NCI-H69 (cell line): ENCODE data around the gene TTI1.

Experiments
- DNase-seq: peaks from one replicate; lab custom pipeline; 2025; lab: John Stamatoyannopoulos, UW

The TTI1 gene

DNA sequence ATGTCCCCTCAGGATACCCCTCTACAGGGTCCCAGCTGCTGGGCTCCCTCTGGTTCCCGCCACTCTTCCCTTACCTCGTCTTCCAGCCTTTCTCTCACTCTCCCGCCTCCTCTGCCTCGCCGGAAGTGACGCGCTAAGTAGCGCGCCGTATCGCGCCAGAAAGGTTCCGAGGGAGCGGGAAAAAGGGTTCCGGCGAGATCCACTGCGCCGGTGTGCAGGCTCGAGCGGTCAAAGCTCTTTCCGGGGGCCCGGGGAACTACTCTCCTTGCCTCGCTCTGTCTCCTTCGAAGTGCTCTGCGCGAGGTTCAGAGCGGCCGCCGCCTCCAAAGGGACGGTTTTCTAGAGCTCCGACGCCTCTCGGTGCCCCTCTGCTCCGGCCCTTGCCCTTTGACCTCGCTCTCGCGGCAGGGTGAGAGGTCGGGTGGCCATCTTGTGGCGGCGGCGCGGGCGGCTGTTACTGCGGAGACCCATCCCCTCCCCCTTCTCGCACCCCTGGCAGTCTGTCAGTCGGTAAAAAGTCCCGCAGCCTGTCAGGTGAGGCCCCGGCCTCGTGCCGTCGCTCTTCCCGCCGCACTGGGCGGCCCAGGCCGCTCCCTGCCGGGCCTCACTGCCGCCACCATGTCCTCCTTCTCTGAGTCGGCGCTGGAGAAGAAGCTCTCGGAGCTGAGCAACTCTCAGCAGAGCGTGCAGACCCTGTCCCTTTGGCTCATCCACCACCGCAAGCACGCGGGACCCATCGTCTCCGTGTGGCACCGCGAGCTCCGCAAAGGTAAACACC, at the start of gene TTI1, which contains the start of gene RPRD1B:
Gene TTI1 (minus strand): TSS at position 127 of the 778 bp plus-strand sequence. CDS start 19,640 bp downstream, outside the sequence.
Gene RPRD1B (plus strand): TSS at position 417 of the 778 bp plus-strand sequence. CDS start 202 bp downstream, at position 619.
- peak; percentile 93 for DNase-seq

DNA sequence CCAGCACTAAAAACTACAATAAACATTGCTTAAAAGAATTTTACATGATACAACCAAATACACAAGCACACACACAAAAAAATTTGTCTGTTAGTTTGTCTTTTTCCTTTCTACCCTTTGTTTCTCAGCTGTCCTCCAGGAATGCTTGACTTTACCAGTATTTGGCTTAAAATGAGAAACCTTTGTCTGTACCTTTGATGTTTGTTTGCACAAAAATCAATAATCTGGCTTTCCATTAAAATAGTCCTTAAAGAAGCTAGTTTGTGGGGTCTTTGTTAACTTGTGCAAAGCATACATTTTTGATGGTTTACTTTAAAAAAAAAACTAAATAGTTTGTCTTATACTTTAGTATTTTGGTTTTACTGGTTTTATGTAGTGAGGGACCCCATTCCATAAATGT, 49.6 kb upstream of the TTI1 start:
- DNase-seq: no peak

DNA sequence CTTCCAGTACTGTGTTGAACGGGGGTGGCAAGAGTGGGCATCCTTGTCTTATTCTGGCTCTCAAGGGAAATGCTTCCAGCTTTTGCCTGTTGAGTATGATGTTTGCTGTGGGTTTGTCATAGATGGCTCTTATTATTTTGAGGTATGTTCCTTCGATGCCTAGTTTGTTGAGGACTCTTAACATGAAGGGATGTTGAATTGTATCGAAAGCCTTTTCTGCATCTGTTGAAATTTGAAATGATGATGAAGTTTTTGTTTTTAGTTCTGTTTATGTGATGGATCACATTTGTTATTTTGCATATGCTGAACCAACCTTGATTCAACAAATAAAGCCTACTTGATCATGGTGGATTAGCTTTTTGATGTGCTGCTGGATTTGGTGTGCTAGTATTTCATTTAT, 48.3 kb upstream of the TTI1 start:
- no peak for DNase-seq

DNA sequence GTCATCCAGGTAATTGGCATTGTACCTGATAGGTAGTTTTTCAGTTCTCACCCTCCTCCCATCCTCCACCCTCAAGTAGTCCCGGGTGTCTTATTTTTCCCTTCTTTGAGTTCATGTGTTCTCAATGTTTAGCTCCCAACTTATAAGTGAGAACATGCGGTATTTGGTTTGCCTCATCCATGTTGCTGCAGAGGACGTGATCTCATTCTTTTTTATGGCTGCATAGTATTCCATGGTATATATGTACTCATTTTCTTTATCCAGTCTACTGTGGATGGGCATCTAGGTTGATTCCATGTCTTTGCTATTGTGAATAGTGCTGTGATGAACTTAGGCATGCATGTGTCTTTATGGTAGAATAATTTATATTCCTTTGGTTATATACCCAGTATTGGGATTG, 46.1 kb upstream of the TTI1 start:
- no peak for DNase-seq

DNA sequence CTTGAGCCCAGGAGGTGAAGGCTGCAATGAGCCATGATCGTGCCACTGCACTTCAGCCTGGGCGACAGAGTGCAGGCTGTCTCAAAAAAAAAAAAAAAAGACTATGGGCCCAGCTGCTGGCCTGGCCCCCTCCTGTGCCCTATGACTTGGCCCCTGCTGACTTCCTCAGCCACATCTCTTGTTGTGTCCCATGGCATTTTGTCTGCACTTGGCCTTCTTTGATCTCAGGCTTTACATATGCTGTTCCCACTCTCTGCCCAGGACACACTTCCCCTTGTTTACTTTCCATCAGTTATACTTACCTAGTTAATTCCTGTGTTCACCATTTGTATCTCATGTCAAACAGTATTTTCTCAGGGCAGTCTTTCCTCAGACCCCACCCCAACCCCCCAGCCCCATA, 44.8 kb upstream of the TTI1 start:
- DNase-seq: no peak

DNA sequence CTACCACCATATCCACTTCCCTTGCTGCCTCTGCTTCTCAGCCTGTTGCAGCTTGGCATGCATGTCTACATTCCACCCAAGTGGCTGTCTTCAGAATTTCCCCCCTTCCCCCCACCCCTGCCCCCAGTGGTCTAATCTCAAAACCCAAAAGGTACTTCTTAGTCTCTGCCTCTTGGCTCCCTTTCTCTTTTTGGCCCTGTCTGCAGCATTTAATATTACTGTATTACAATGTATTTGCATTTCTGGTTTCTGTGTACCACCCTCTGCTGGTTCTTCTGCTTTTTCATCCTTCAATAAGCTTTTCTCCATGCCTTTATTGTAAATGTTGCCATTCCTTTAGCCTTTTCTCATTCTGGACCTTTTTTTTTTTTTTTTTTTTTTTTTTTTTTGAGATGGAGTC, 43.3 kb upstream of the TTI1 start:
- no peak for DNase-seq

DNA sequence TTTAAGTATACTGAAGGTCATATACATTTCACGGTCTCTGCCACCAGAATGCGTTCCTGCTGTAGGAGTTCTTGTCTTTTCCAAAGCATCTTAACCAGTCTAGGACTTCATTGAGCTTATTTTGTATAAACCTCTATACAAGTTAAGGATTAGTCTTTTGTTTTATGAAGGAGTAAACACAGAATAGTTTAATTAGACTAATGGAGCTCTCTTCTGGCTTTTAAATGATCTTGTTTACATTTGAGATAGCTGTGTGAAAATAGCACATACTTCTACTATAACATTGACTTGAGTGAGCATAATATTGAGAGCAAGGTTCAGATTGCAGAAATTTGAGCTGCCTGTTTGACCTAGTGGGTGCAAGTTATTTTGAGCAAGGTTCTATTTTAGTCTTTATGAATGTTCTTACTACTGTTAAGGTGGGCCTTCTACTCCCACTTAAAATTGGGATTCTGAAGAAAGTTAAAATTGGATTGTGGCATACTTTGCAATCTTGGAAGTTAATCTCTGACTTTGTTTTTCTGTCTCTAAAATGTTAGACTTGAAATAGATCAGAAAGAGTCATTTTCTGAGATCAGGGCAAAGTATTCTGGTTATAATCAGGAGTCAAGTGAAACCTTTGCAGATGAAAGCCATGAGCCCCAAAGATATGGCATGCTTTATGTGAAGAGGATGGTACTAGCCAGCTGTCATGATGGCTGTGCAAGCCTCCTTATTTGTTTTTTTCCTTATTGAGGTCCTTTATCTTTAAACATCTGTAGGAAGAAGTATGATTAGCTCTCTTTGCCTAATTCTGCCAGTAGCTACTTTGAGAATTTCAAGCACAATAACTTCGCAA, 42.1 kb upstream of the TTI1 start:
- DNase-seq: no peak

DNA sequence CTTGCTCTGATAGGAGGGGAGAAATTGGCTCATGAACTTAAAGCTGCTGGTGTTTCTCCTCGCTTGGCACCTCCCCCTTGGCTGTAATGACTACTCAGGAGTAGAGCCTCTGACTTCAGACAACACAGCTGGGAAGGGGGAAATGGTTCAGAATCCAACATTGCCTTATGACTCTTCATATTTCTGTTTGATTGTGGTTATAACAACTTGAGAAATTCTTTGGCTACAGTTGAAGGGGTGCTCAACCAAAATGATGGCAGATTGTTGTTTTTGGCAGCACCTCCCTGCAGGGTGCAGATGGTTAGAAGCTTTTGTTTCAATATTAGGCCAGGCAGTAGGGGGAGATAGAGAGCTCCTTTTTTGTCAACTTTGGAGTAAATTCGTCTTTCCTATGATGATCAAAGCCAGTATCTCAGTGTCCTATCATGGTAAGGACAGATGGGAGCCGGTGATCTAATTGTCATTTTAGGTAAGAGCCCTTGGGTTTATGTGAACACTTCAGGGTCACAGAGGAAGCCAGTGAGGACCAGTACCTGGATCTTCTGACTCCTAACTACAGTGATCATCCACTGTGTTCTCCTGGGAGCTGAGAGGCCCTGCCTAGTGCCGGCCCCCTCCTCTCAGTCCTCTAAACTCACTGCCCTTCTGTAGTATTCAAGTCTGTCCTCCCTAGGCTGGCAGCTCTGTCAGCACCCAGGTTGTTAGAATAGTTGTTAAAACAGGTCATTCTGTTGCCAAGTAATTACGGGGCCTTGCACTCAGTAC, 40.2 kb upstream of the TTI1 start:
- DNase-seq: peak; percentile 50

DNA sequence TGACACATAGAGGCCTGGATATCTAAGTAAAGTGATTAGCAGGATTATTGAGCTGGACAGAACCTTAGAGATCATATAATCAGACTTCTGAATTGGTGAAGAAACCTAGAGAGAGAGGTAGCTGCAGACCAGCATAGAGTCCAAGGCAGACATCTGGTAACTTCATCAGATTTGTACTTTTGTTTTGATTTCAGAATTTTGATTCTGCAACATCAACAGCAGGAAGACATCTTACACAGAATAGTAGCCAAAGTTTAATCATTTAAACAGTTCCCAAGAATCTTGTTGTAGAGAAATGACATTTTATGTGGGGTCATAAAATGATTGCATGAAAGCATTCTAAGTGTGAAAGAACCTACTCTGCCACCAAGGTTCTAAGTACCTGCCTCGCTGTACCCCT, 39.6 kb upstream of the TTI1 start:
- no peak for DNase-seq

DNA sequence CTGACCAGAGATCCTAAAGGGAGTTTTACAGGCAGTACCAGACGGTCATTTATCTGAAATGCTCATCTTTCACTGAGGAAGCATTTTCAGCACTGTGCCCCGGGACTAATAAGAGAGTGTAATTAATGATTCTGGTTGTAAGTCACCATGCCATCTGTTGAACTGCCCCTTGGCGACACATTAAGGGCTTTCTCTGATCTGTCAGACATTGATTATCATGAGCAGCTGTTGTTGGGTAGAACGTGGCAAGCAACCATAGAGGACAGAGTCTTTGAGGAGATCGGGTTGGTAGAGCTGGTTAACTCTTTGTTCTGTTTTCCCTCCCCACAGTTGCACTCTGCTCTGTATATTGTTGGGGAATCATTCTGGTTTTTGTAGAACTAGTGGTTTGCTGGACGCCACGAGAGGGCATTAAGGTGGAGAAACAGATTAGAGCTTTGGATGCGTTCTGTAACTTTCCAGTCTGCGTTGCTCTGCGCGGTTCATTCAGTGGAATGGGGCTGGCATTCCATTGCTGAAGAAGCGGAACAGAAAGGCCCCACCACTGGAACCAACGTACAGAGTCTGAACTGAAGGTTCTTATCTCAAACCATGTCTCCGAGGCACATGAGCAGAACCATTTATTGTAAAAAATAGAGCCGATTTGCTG, 34.6 kb upstream of the TTI1 start:
- no peak for DNase-seq

DNA sequence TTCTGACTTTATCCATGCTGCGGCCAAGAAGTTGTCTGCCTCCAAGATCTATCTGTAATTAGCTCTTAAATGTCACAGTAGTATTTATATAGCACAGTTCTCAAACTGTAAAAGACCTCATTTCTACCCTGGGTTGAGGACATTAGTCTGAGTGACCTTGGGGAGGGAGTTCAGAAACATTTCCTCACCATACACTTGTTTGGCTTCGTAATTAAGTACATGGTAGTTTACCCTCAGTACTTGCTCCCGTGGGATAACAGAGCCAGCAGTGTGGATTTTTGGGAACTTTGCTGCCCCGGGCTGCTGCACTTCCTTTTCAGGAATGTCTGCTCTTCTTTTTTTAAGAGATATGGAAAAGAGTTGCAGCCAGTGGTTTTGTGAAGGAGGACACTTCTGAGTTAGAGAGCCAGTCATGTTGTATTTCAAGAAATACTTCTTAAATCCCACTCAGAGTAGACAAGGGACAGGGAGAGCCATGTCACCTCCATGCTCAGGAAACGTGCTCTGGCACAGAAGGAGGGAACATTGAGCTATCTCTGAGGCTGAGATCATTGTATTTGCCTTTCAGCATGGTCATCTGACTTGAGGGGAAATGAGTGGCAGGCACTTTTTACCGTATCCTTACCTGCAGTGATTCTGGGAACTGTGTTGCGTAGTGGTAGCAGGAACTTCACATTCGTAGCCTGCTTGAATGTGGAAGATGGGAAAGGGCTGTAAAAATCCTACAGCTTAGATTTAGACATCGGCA, 33.9 kb upstream of the TTI1 start:
- DNase-seq: no peak

DNA sequence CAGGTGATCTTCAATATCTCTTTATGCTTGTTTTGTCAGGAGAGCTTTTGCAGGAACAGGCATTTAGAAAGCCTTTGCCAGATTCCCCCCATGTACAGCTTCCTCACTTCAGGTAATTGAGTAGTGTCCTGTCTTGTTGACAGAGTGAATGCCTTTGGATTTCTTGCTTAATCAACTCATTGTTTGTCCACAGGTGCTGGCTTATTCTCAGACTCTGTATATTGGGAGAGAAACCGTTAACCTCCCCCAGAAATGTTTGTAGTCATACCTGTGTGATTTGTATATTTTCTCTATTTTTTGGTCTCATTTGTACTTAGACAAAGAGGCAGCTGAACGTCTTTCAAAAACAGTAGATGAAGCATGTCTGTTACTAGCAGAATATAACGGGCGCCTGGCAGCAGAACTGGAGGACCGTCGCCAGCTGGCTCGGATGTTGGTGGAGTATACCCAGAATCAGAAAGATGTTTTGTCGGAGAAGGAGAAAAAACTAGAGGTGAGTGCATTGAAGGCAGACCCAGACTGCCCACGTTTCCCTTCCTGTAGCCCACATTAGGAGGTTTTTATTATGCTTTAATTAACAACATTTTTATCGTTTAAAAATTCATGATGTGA, 32.6 kb upstream of the TTI1 start:
- no peak for DNase-seq

DNA sequence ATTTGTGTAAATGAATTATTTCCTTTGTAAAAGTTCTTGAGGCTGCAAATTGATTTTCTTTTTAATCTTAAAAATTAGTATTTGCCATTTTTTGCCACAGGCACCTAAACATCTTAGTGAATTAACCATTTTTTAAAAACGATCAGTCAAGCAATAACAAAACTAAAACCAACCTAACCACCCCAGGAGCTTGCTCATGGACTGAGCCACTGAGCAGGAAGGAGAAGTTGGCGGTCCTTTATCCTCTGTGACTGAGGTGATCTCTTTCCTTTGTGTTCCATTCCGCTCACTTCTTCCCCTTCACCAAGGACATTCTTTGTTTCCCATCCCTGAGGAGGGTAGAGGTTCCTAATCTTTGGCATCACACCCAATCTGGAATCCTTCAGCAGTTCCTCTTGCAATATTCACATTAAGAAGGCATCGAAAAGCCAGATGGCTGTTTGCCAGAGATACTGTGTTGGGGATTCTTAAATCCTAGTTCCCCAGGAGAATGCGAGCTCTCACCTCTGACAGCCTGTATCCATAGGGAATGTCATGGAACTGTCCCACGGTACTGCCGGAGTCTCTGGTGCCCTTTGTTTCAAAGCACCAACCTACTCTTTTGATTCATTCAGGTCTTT, 30.8 kb upstream of the TTI1 start:
- no peak for DNase-seq

DNA sequence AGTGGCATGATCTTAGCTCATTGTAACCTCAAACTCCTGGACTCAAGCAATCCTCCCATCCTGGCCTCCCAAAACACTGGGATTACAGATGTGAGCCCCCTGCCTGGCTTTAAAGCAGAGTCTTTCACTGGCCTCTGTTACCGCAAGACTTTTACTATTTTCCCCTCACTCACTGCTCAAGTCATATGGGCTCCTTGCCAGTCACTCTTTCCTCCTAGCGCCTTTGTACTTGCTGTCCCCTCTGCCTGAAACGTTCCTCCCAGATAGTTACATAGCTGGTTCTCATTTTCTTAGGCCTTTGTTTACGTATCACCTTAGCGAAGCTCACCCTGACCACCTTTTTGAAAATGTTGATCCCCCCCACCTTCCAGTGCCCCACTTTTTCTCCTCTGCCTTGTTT, 29.6 kb upstream of the TTI1 start:
- DNase-seq: no peak

DNA sequence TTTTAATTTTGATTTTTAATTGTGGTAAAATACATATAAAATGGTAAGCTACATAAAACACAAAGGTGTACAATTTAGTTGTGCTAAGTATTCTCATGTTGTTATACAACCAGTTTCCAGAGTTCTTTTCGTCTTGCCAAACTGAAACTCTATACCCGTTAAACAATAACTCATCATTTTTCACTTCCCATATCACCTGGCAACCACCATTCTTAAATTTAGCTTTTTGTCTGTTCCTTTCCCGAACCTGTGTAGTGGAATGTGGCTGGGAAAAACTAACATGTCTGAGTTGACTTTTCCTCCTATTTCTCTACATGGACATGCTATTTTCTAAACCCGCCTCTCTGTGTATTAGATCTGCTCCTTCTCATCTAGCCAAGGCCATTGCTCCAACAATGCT, 27.9 kb upstream of the TTI1 start:
- no peak for DNase-seq

DNA sequence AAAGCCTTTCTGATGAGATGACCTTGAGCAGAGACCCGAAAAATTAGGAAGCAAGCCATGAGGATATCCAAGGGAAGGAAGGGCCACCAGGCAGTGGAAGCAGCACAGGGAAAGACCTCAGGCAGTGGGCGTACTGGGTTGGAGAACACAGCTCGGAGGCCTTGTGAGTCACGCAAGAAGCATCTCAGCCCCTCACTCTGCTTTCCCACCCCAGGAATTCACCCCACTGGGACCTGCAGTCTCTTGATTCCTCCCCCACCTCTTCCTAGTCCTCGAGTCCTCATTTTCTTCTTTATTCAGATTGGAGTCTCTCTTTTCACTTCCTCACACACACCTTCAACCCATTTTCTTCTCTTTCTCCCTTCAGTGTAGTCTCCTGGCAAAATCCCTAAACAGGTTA, 27.3 kb upstream of the TTI1 start:
- no peak for DNase-seq

DNA sequence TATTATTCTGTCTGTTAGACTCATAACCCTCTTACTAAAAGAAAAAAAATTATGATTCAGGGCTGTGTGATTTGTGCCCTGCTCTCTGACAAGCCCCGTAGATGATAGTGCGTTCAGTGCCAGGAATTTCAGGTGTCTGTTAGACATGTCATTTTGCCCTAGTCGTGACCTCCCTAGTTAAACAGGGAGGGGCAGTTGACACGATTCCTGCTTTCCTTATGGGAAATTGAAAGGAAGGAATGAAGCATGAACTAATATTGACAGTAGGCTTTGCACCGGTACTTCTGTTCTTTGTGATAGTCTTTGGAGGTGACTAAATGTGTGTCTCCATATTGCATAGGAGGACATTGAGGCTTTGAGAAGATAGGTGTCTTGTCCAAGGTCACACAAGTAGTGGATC, 26.6 kb upstream of the TTI1 start:
- DNase-seq: no peak

DNA sequence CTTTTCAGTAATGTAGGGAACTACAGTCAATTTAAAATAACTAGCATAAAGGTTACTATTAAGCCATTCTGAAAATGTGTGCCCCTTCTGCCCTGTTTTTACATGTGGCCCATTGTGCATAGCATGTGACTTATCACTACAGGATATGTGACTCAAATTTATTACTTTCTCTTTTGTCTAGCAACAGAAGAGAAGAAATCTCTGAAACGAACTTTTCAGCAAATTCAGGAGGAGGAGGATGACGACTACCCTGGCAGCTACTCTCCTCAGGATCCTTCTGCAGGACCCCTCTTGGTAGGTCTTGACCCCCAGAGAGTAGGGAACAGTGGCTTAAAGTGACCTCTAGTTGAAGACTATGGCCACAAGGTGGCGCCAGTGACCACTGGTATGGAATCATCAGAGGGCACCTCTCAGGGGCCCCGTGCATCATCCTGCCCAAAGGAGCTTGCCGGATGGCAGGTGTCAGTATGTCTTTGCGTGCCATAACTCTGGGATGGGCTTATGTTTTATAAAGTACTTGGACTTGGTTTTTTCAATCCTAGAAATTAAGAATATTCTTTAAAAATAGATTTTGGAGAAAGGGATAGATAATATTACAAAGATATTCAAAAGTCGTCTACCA, 24.2 kb upstream of the TTI1 start:
- peak; percentile 77 for DNase-seq

DNA sequence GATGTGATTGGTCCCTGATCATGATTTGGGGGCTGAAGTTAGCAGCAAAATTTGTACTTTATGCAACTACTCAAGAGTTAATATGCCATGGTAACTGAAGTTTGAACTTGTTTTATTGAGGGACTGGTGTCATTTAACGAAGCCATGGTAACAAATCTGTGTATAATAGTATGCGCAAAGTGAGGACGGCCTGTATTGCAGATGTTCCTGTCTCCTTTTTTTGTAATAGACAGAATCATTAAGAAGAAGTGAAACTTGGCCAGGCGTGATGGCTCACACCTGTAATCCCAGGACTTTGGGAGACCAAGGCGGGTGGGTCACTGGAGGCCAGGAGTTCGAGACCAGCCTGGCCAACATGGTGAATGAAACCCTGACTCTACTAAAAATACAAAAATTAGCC, 22.6 kb upstream of the TTI1 start:
- no peak for DNase-seq

DNA sequence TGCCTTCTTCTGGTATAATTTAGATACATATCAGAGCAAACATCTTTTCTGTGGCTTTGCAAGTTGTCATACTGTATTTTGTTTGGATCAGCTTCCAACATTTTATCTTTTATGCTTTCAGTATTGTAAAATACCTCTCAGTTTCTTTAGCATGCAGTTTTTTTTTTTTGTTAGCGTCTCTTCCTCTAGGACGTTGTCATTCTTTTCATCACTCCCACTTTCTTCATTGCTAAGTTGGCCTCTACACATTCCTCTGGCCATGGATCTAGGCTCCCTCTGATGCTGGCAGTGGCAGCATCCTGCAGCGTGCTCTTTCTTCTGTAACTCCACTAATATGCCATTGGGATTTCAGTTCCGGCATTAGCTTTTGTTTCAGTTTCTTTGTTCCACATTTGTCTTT, 22.0 kb upstream of the TTI1 start:
- no peak for DNase-seq
